Measurements from ENCODE around the gene CLEC4G. TPM values are rescaled to one million over a fixed set of nuclear protein-coding genes. Genes with fewer than 3 reads are reported as not detected.

Gene CLEC4G
- total RNA-seq, 4 donors from 2014 or later = 0.36 to 2.3 TPM; not detected in 2

DNA sequence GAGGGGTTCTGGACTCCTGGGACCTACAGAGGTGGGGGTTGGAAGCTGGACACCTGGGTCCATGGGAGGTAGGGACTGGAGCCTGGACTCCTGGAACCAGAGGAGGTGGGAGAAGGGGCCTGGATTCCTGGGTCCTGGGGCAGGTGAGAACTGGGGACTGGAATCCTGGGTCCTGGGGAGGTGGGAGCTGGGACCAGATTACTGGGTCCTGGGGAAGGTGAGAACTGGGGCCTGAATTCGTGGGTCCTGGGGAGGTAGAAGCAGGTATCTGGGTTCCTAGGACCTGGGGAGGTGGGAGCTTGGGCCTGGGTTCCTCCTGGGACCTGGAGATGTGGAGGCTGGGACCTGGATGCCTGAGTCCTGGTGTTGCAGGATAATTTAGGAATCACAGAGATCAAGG, 31.8 kb upstream of the CLEC4G start:
- H3K4me3 ChIP-seq (ENCODE audit: low read depth, poor library complexity, severe bottlenecking) = no peak overlapping the region
- peak in 1 of 2 donors; percentile 61 for DNase-seq (ENCODE audit: low spot score in 2 of 2)
- 40 to 50% methylated on average over 1 of the region's 1 CpG for WGBS, 2 donors
- TF ChIP-seq POLR2A (IDR thresholded peaks at IDR 0.05) = no peak
- TF ChIP-seq, protein P1, sequence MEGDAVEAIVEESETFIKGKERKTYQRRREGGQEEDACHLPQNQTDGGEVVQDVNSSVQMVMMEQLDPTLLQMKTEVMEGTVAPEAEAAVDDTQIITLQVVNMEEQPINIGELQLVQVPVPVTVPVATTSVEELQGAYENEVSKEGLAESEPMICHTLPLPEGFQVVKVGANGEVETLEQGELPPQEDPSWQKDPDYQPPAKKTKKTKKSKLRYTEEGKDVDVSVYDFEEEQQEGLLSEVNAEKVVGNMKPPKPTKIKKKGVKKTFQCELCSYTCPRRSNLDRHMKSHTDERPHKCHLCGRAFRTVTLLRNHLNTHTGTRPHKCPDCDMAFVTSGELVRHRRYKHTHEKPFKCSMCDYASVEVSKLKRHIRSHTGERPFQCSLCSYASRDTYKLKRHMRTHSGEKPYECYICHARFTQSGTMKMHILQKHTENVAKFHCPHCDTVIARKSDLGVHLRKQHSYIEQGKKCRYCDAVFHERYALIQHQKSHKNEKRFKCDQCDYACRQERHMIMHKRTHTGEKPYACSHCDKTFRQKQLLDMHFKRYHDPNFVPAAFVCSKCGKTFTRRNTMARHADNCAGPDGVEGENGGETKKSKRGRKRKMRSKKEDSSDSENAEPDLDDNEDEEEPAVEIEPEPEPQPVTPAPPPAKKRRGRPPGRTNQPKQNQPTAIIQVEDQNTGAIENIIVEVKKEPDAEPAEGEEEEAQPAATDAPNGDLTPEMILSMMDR (IDR thresholded peaks at IDR 0.05) = no peak
- intact Hi-C loops (cut with DNase I; ENCODE audit: low total_unique reads) = no loop called here

DNA sequence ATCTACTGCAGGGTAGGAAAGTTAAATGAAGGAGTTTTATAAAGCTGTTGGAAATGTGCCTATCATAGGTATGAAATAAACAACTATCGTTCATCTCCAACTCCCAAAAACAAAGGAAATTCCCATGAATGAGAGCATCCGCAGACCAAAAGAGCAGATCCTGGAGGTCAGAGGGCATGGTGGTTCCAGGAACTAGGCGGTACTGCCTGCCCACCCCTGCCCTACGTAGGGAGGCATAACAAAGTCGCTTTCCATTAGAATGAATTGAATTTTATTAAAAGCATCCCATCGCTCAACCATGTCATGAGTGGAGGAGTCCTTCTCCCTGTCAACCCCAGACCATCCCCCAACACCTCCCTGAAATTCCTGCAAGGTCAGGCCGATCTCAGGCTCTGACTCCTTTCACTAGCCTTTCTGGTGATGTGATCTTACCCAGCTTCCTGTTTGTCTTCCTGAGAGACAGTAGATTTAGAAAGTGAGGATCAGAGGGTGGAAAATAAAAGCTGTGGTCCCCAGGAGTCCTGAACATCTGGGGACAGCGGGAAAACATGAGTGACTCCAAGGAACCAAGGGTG, 30.9 kb upstream of the CLEC4G start, which contains the start of gene CLEC4M:
CLEC4M (plus strand) TSS at position 525 of the 575 bp plus-strand sequence; CDS start at position 549, 24 bp downstream.
- 75 to 84% methylated on average over 8 of the region's 8 CpGs for WGBS, 2 donors
- intact Hi-C loops (cut with DNase I; ENCODE audit: low total_unique reads) = no loop called here
- no peak for DNase-seq (ENCODE audit: low spot score in 2 of 2)
- H3K4me3 ChIP-seq (ENCODE audit: low read depth, poor library complexity, severe bottlenecking) = no peak within 1 kb of the TSS
- TF ChIP-seq, protein P1 (IDR thresholded peaks at IDR 0.05) = no peak
- no peak for TF ChIP-seq POLR2A (IDR thresholded peaks at IDR 0.05)

DNA sequence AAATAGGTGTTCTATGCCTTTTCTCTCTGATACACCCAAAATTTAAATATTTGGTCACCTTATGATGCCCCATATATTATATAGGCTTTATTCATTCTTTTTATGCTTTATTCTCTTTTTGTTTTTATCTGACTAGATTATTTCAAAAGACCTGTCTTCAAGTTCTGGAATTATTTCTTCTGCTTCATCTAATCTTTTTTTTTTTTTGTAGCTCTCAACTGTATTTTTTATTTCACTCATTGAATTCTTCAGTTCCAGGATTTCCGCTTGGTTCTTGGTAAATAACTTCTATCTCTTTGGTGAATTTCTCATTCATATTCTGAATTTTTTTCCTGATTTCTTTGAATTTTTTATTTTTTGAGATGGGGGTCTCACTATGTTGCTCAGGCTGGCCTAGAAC, 27.2 kb upstream of the CLEC4G start:
- H3K4me3 ChIP-seq (ENCODE audit: low read depth, poor library complexity, severe bottlenecking) = no peak overlapping the region
- WGBS, 2 donors = 94 to 97% methylated on average over 1 of the region's 1 CpG
- no peak for DNase-seq (ENCODE audit: low spot score in 2 of 2)
- TF ChIP-seq POLR2A (IDR thresholded peaks at IDR 0.05) = no peak
- TF ChIP-seq, protein P1 (IDR thresholded peaks at IDR 0.05) = no peak
- intact Hi-C loops (cut with DNase I; ENCODE audit: low total_unique reads) = no loop called here

DNA sequence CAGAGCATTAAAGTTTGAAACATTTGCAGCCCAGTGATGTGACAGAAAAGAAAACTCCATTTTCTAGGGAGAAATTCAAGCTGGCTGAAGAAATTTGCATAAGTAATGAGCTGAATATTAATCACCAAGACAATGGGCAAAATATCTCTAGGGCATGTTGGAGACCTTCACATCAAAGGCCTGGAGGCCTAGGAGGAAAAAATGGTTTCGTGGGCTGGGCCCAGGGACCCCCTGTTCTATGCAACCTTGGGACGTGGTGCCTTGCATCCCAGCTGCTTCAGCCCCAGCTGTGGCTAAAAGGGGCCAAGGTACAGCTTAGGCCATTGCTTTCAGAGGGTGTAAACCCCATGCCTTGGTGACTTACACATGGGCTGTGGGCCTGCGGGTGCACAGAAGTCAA, 25.4 kb upstream of the CLEC4G start:
- no peak overlapping the region for H3K4me3 ChIP-seq (ENCODE audit: low read depth, poor library complexity, severe bottlenecking)
- TF ChIP-seq POLR2A (IDR thresholded peaks at IDR 0.05) = no peak
- TF ChIP-seq, protein P1 (IDR thresholded peaks at IDR 0.05) = no peak
- 76 to 79% methylated on average over 3 of the region's 3 CpGs for WGBS, 2 donors
- intact Hi-C loops (cut with DNase I; ENCODE audit: low total_unique reads) = no loop called here
- DNase-seq (ENCODE audit: low spot score in 2 of 2) = no peak

DNA sequence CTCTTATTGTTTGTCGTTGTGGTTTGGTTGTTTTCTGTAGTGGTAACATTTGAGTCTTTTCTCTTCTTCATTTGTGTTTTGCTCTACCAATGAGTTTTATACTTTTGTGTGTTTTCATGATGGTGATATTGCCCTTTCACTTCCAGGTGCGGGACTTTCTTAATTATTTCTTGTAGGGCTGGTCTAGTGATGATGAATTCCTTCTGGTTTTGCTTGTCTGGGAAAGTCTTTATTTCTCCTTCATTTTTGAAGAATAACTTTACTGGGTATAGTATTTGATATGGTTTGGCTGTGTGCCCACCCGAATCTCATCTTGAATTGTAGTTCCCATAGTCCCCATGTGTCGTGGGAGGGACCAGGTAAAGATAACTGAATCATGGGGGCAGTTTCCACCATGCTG, 24.3 kb upstream of the CLEC4G start:
- no peak for DNase-seq (ENCODE audit: low spot score in 2 of 2)
- intact Hi-C loops (cut with DNase I; ENCODE audit: low total_unique reads) = no loop called here
- WGBS, 2 donors = 45 to 56% methylated on average over 4 of the region's 4 CpGs
- H3K4me3 ChIP-seq (ENCODE audit: low read depth, poor library complexity, severe bottlenecking) = no peak overlapping the region
- TF ChIP-seq, protein P1 (IDR thresholded peaks at IDR 0.05) = no peak
- no peak for TF ChIP-seq POLR2A (IDR thresholded peaks at IDR 0.05)
